HG03139 (cell line): ENCODE data around the gene HPSE.
"Not testable (repeated sequence)": the region's sequence is repeated elsewhere in the genome, so short reads cannot be mapped to it uniquely, and the experiment has no call there.

Experiments
- ATAC-seq: cut with Tn5 transposase; IDR thresholded peaks from one replicate; pipeline ENCODE4 v1.9.1; 2021; ENCODE audit not compliant: unreplicated experiment

The HPSE gene

GRCh38 chr4:83284193-83285054, 50.2 kb downstream of the HPSE start, which contains the start of gene COQ2:
COQ2 (minus strand) TSS chr4:83284798; CDS start chr4:83284764, 34 bp downstream.
- peak; percentile 80 for ATAC-seq

DNA sequence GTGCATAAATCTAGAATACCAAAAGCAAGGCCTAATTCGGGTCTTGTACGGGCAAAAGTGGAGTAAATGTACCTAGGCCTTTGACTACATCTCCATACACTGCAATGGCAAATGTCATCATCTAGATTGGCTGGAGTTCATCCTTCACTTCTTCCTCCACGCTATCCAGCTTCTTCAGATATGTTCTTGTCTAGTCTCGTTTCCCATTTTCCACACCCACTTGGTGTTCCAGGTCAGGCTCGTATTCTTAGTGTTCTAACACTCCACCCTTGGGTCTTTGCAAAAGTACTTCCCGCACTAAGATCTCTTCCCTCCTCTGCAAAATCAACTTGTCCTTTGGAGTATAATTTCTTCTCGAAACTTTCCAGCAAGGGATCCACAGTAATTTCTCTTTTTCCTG, 51.5 kb downstream of the HPSE start:
- no peak for ATAC-seq

DNA sequence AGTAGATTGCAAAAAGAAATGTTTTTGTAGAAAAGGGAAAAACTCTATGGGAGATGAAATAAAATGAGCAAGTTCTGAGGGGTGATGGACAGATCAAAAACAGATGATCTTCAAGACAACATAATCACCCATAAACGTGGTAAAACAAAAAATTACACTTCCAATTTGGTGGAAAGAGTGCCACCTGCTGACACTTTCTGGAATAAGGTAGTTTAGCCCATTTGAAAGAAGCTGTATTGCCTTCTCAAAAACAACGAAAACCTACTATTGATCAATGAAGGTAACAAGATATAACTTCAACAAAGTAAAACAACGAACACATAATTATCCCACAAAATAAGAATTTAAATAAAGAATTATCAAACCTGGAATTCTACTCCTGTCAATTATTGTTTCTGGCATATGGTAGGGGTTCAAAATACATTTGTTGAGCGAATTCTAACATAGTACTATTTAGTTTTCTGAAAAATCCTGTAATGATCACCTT, 52.6 kb downstream of the HPSE start:
- no peak for ATAC-seq

DNA sequence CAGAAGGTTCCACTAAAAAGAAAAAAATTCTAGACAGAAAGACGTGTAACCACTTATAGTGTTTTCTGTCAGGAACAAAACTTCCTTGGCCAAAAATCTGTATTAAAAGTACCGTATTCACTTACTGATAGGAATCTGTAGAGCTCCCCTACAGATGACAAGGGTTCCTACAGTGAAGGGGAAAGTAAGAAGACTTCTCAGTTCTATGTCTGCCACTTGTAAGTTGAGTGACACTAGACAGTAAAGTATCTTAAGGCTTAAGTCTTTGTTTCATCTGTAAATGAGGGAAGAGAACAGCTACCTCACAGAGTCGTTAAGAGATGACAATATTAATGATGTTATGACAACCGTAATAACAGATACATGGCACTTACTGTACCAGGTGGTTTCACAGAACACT, 53.3 kb downstream of the HPSE start:
- ATAC-seq = no peak

DNA sequence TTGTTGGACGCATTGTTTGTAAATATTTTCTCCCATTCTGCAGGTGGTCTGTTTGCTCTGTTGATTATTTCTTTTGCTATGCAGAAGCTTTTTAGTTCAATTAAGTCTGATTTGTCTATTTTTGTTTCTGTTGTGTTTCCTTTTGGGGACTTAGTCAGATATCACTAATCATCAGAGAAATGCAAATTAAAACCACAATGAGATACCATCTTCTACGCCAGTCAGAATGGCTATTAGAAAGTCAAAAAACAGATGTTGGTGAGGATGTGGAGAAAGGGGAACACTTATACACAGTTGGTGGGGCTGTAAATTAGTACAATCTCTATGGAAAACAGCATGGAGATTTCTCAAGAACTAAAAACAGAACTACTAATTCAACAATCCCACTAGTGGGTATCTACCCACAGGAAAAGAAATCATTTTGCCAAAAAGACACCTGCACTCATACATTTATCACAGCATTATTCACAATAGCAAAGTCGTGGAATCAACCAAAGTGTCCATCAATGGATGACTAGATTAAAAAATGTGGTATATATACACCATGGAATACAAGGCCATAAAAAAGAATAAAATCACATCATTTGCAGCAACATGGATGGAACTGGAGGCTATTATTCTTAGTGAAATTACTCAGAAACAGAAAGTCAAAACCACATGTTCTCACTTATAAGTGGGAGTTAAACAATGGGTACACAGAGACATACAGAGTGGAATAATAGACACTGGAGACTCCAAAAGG, 58.2 kb downstream of the HPSE start:
- peak; percentile 53 for ATAC-seq

- ATAC-seq = not testable (repeated sequence)
Measured at GRCh38 chr4:83273926-83274325, 60.7 kb downstream of the HPSE start.

GRCh38 chr4:83272900-83273299, 61.7 kb downstream of the HPSE start:
- peak; percentile 64 for ATAC-seq

- no peak for ATAC-seq
Measured at GRCh38 chr4:83269256-83269655, 65.4 kb downstream of the HPSE start.

- no peak for ATAC-seq
Measured at GRCh38 chr4:83268491-83268890, 66.2 kb downstream of the HPSE start.

- no peak for ATAC-seq
Measured at GRCh38 chr4:83267830-83268475, 66.7 kb downstream of the HPSE start.

- ATAC-seq = no peak
Measured at GRCh38 chr4:83267121-83267829, 67.4 kb downstream of the HPSE start.

- ATAC-seq = no peak
Measured at GRCh38 chr4:83266689-83267088, 68.0 kb downstream of the HPSE start.

DNA sequence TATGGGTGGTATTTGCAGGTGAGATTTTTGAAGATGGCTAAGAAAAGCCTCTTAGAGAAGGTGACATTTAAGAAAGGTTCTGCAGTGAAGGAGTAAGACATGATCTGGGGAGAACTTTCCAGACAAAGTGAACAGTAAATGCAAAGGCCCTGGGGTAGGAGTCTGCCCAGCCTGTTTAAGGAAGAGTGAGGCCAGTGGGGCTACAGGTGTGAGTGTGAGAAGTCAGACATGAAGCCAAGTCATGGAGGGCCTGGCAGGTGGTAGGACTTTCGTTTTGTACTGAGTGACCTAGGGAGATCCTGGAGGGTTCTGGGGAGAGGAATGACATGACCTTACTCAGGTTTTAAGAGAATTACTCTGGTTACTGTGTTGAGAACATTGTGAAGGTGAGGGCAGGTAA, 71.5 kb downstream of the HPSE start:
- ATAC-seq = no peak

DNA sequence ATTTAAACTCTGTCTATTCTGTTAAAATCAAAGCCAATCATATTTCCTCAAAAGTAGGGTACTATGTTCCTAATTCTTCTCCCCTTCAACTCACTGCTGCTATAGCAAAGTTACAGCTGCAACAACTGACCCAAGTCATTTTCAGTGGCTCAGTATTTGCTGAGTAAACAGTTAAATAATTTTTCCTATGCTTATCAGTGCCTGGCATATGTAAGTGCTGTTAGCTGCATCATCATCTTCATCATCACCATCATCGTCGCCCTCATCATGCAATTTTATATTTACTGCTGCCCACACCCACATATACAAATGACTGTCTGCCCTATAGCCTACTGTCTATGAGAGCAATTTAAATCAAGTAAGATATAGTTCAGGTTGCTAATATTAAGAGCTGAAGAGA, 72.0 kb downstream of the HPSE start:
- no peak for ATAC-seq

- no peak for ATAC-seq
Measured at GRCh38 chr4:83261307-83261706, 73.3 kb downstream of the HPSE start.

- no peak for ATAC-seq
Measured at GRCh38 chr4:83259586-83259985, 75.1 kb downstream of the HPSE start.

DNA sequence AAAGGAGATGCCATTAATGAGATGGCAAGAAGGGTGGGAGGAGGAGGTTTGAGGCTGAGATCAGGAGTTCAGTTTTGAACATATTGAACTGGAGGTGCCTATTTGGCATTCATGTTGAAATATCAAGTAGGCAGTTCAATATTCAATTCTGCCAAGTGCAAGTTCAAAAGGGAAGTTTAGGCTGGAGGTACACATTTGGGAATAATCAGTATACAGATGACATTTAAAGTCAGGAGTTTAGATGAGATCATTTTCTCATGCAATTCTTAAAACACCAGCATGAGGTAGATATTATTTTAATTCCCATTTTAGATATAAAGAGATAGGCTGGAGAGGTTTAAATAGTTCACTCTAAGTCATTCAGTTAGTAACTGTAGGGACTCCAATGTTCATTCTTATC, 76.2 kb downstream of the HPSE start:
- no peak for ATAC-seq

GRCh38 chr4:83257811-83258210, 76.8 kb downstream of the HPSE start:
- ATAC-seq = no peak

DNA sequence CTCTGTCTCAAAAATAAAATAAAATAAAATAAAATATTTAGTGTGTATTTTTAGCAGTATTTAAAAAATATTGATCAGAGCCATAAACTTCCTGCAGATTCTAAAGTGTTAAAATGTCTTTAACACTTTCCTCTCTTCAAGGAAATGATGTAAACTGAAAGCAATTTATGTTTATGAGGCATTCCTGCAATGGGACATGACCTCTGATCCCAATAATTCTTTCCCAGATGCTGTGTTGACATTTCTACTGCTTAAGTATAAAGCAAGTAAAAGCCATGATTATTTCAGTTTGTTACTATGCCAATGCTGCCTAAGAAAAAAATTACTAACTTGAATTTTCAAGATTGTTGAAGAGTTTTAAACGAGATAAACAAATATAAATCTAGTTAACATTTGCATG, 79.1 kb downstream of the HPSE start:
- no peak for ATAC-seq

DNA sequence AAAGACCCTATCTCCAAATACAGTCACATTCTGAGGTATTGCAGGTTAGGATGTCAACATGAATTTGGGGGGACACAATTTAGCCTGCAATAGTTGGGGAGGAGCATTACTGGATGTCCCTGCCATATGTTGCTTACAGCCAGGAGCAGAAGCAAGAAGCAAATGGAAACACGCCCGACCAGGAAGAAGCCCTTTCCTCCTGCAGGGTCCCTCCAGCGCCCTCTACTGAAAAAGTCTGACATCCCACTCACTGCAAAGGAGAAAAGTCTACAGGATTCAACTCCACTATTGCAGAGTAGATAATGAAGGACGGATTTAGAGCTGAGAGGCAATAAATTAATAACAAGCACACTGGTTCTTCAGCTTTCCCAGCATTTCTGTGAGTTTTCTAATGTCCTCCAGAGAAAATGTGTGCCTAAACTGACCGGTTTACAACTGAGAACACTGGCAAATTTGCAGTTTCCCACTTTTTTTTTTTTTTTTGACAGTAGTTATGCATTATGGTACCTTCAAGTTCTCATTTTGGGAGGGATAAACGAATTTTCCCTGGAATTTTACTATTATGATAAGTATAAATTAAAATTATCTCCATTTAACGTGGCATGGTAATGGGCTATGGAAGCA, 81.8 kb downstream of the HPSE start:
- ATAC-seq = no peak

DNA sequence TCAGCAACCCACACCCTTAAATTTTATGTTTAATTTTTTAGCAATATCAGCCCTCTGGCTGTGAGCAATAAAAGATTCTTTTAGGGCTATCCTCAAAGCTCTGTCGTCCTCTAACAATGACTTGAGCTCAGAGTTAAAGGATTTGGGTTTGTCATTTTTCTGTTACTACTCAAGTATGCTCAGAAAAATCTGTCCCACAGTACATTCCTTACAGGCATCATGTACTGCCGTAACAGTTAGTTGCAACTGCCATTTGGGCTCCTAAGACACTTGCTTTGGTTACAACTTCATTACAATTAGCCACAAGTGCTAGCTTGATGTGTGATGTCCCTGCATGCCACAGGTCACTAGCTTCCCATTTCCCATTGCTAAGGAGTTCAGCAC, 83.2 kb downstream of the HPSE start:
- ATAC-seq = no peak
